Measurements from ENCODE around the gene RLN1.
A peak's percentile ranks its signal among the peaks of the same experiment; 100 is the strongest.
"Not testable (repeated sequence)": the region's sequence is repeated elsewhere in the genome, so short reads cannot be mapped to it uniquely, and the experiment has no call there.

The RLN1 gene, protein sequence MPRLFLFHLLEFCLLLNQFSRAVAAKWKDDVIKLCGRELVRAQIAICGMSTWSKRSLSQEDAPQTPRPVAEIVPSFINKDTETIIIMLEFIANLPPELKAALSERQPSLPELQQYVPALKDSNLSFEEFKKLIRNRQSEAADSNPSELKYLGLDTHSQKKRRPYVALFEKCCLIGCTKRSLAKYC

GRCh38 chr9:5338992-5339981 lies at the start of gene RLN1:
Gene RLN1 (minus strand): TSS chr9:5339876. CDS start chr9:5339746, 130 bp downstream.
- peak in 1 of 2 experiments; percentile 15 for DNase-seq

GRCh38 chr9:5389109-5389732 lies 49.5 kb upstream of the RLN1 start:
- DNase-seq, result no peak

- no peak for DNase-seq
These were observed 48.5 kb upstream of the RLN1 start for GRCh38 chr9:5388026-5388819.

- no peak for DNase-seq
These were observed 44.8 kb upstream of the RLN1 start for GRCh38 chr9:5384436-5384835.

DNA sequence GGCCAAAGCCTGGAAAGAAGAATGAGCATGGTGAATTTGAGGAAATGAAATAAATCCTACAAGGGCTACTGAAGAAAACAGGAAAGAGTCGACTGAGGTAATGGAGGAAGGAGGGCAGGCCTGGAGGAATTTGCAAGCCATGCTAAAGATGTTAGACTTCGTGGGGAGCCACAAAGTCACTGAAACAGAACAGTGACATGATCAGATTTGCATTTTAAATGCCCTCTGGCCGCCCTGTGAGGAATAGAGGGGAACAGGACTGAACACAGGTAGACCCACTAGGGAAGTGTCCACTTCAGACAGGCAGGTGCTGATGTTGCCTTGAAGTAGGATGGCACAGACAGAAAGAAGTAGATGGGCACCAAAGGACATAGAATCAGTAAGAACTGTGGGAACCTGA lies 42.8 kb upstream of the RLN1 start:
- no peak for DNase-seq

GRCh38 chr9:5375790-5376477 lies 36.3 kb upstream of the RLN1 start:
- no peak for DNase-seq

GRCh38 chr9:5375091-5375490 lies 35.4 kb upstream of the RLN1 start:
- no peak for DNase-seq

- DNase-seq, result no peak
These were observed 24.8 kb upstream of the RLN1 start for GRCh38 chr9:5364294-5365024.

- no peak for DNase-seq
These were observed 21.8 kb upstream of the RLN1 start for GRCh38 chr9:5361326-5362010.

- no peak for DNase-seq
These were observed 20.7 kb upstream of the RLN1 start for GRCh38 chr9:5360341-5360740.

DNA sequence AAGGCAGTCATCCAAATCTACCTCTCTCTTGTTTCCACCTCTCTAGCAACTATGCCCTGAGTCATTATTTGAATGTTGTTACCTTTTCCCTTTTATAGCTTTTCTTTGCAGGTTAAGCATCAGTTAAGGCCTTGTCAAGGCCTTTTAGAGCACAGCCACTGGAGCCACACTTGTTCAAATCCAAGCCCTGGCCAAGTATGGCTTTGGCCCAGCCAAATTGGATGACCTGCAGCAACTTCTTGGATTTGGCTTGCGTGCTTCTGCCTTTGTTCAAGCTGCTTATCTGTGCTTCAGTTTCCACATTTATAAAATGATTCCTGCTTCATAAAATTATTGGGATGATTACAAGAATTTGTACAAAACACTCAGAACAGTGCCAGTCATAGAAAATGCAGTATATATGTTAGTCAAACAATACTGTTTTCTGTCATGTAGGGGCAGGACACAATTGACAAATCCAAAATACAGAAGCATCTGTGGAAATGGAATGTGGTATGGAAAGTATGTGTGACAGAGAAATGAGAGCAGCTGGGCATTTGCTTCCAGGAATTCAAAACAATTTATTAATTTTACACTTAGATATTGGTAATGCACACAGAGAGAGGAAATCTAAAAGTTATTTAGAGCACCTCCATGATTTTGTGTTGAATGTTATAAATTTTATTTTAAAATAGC lies 17.9 kb upstream of the RLN1 start:
- no peak for DNase-seq

GRCh38 chr9:5355817-5356216 lies 16.1 kb upstream of the RLN1 start:
- DNase-seq, result no peak

DNA sequence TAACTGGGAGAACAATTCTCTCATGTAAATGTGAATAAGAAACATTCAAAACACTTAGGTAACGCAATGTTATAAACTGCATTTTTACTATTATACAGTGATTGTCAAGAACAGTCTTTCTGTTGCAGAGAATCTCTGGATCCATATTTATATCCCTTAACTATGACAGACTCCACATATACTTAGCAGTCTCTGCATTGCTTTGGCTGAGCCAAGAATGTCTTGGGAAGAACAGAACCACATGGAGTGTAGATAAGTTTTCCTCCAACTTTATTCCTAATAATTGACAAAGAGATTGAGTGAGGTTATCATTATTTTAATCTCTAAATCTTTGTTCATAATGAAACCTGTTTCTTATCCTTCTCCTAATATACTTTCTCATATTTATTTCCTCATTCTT lies 15.6 kb upstream of the RLN1 start:
- no peak for DNase-seq

- no peak for DNase-seq
These were observed 14.5 kb upstream of the RLN1 start for GRCh38 chr9:5354184-5354583.

DNA sequence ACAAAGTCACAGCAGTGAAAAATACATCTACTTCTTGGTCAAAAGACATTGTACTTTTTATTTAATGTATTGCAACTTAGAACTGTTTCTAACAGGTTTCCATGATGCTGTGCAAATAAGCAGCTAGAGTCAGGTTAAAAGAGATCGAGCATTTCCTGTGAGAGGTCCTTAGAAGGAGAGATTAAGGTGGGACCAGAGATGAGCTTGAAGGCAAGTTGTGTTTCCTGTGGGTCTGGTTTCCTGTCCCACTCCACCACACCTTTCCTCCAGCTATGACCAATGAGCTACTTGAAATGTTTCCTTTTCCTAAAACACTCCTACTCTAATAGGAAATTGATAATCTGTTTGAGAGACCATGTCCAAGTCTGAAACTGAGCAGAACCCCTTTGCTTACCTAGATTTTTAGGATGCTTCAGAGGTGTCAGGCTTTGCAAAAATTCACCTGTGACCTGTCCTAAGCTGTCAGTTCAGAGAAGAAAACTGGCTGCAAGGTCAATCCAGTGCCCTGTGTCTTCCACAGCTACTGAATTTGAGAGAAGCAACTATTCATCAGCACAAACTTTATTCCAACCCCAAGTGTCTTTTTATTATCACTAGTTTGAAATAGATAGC lies 13.1 kb upstream of the RLN1 start:
- no peak for DNase-seq

- peak in 1 of 2 experiments; percentile 19 for DNase-seq
These were observed 3.0 kb downstream of the RLN1 start for GRCh38 chr9:5336688-5337087.

GRCh38 chr9:5331276-5331675 lies 8.4 kb downstream of the RLN1 start:
- not testable (repeated sequence) for DNase-seq

DNA sequence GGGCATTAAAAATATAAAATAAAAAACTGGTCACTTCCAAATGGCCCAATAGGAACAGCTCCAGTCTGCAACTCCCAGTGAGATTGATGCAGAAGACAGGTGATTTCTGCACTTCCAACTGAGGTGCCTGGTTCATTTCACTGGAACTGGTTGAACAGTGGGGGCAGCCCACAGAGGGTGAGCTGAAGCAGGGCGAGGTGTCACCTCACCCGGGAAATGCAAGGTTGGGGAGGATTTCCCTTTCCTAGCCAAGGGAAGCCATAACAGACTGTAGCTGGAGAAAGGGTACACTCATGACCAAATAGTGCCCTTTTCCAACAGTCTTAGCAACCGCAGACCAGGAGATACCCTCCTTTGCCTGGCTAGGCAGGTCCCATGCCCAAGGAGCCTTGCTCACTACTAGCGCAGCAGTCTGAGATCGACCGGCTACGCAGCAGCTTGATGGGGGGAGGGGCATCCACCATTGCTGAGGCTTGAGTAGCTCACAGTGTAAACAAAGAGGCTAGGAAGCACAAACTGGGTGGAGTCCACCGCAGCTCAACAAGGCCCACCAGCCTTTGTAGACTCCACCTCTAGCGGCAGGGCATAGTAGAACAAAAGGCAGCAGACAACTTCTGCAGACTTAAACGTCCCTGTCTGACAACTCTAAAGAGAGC lies 12.7 kb downstream of the RLN1 start:
- no peak for DNase-seq

- no peak for DNase-seq
These were observed 13.5 kb downstream of the RLN1 start for GRCh38 chr9:5326187-5326586.

All from stimulated activated CD4-positive, alpha-beta T cell treated with anti-CD3 and anti-CD28 coated beads, Interleukin-4, amount 100 ng/mL, for 4 hours (primary cell).